Stimulated activated CD8-positive, alpha-beta memory T cell treated with anti-CD3 and anti-CD28 coated beads, Interleukin-15, amount 100 ng/mL, for 4 hours (primary cell): Measurements from ENCODE around the gene DPF3.

ENCODE experiments used
- DNase-seq, 2 donors: peaks; one replicate each; pipeline ENCODE4 v3.0.0-alpha.2; 2020; ENCODE audit warnings: low read depth in 2 of 2

Gene DPF3

GRCh38 chr14:72893636-72894322 lies at the start of gene DPF3:
TSS of gene DPF3 (minus strand) at chr14:72894101. CDS start at chr14:72894088, 13 bp downstream.
- DNase-seq: peak; percentile 85 to 87

GRCh38 chr14:72942934-72943333 lies 49.0 kb upstream of the DPF3 start:
- DNase-seq: no peak

DNA sequence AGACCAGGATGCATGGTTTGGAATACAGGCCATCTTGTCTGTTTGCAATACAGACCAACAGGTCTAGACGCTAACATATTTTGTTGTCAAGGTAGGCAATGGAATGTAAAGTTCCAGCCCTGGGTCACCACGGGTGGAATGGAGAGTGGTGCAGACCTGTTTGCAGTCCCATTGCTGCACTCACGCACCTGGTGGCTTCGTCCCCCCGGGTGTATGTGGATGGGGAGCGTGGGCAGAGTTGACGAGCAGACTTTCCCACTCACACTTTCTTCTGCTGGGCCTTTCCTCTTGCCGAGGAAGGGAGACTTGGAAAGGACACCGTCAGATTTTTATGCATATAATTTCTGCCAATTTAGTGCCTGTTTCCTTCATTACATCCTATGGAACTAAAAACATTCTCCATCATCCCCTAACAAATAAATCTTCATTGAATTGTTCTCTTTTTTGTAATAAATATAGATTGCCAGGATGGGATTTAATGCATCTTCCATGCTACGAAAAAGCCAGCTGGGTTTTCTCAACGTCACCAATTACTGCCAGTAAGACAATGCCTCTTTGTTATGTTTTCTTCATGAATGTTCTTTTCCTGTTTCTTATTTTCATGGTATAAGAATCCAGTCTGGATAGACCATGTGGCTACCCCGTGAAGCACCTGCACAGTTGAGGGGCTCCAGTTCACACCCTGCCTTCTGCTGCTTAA lies 47.5 kb upstream of the DPF3 start:
- DNase-seq: no peak

- no peak for DNase-seq
Observed at GRCh38 chr14:72939630-72940029, 45.7 kb upstream of the DPF3 start.

DNA sequence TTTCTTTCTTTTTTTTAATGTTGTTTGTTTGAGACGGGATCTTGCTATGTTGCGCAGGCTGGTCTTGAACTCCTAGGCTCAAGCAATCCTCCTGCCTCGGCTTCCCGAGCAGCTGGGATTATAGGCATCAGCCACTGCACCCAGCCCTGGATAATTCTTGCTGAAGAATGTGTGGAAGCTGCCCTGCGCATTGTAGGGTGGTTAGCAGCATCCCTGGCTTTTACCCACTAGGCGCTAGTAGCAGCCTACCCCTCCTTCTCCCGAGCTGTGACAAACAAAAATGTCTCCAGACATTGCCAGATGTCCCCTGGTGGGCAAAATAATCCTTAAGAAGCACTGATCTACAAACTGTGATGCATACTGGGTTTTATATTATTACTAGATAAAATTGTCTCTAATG lies 39.0 kb upstream of the DPF3 start:
- DNase-seq: no peak

DNA sequence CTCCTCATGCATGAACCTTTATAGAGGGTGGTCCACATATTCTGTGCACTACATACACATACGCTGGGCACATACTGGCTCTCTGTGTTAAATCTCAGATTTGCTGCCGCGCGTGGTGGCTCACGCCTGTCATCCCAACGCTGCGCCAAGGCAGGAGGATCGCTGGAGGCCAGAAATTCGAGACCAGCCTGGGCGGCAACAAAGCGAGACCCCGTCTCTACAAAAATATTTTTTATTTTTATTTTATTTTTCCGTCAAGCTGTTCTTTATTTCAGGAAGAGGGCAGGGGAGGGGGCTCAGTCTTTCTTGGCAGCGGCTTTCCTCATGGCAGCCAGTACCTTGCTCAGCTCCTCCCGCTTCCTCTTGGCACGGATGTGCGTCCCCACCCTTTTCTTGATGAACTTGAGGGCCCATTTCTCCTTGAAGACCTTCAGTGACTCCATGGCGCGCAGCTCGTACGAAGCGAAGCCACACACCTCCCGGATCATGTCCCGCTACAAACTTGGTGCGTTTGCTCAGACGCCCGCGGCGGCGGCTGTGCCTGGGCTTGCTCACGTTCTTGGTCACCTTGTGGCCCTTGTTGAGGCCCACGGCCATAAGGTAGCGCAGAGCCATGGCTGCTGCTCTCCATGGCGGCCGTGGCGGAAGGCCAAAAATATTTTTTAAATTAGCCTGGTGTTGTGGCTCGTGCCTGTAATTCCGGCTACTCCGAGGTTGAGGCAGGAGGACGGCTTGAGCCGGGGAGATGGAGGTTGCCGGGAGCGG lies 35.6 kb upstream of the DPF3 start:
- DNase-seq: no peak

DNA sequence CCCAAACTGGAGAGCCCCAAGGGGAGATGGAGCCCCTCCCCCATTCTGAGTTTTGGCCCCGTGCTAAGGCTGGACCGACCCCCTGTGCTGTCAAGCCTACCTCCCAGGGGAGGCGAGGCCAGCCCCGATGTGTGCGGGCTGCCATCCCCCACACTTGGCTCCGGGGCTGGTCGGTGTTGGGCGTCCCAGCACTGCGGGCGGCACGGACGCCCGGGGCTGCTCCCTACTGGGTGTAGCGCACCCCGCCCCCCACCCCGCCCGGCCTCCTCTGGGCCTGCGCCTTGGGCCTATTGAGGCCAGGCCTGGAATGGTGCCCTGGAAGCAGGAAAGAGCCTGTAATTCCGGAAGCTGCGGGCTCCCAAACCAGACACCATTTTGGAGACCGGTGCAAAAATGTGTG lies 35.0 kb upstream of the DPF3 start:
- DNase-seq: no peak

DNA sequence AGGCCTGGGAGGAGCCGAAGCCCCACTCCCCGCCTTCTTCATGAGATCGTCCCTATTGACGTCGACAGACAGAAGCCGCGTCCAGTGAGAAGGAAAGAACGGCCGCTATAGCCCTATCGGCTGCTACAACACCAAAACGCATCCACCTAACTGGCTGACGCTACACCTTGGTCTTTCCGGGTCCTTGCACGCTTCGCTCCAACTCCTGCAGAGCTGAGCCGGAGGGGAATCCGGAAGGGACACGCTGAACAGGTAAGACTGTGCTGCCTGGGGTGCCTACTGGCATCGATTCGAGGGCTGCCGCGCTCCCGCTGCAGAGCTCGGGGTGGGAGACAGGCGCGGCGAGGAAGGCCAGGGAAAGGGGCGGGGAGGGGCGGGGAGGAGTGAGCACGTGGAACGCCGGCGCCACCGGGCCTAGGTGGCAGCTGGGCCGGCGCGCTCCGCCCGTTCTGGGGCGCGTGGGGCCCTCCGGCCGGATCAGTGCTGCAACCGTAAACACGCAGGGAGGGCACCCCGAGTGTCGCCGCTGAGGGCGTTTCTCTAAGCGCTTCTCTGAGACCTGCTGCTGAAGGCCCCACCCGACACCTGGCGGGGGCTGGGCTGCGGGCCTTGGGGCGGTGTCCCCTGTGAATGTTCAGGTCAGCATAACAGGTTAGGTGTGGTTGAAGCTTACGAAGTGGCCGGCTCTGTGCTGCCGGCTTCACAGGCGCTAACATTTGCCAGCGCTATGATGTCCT lies 32.6 kb upstream of the DPF3 start, which contains the start of gene DCAF4:
Gene DCAF4, plus strand, starts transcription at position 173 of the 737 bp plus-strand sequence. CDS start 11,515 bp downstream, outside the sequence.
- peak; percentile 85 to 94 for DNase-seq

DNA sequence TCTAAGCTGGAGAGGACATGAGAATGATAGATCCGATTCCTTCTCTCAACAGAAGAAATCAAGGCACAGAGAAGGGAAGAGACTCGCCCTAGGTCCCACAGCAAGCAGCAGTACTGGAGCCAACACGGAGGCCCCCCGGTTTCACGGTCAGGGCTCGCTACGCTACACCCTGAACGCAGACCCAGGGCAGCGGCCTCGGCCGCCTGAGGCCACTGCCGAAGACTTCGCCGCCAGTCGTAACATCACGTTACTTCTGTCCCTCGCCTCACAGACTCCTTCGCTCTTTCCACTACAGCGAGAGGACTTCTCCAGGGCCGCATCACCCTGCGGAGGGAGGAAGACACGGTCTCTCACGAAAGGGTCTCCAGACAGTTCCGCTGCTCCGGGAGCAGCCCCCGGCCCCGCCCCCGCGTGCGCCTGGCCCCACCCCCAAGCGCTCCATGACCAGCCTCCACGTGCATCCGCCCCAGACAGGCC lies 32.0 kb upstream of the DPF3 start:
- DNase-seq: no peak

DNA sequence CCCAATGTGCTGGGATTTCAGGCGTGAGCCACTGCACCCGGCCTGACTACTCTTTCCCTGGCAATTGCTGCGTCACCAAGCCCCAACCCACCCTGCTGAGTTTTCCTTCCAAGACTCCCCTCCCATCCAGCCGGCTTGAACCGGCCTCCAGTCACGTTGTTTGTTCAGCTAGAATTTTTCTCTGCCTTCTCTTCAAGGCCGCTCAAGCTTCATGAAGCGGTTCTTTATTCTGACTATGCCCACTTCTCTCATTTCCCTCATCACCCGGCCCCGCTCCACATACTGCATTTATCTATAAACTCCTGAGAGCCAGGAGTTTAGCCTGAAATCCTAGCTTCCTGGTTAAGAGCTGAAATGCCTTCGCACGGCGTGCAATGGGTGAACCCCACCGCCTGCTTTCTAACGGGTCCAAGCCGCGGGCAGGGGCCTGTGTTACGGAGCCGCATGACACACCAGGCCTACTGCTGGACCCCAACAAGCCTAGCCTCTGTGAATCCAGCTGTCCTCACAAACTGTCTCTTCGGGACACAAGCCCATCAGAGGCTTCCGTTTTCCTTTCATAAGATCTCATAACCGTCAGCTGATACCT lies 31.4 kb upstream of the DPF3 start:
- no peak for DNase-seq

DNA sequence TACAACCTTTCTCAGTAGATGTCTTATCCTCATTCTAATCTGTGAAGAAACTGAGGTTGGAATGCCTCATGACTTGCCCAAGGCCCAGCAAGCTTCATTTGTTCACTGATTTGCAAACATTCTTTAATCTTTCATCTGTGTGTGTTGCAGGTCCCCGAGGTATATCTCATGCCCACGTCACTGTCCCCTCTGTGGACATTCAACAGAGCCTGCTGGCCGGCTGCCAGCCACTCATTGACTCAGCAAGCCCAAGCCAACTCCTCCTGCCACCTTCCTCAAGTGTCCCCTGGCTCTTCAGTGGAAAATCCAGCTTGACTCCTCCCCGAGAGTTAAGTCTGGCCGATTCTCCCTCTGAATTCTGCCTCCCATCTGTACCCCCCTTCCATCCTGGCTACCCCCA lies 30.4 kb upstream of the DPF3 start:
- DNase-seq: no peak

GRCh38 chr14:72921396-72921795 lies 27.5 kb upstream of the DPF3 start:
- no peak for DNase-seq

GRCh38 chr14:72920008-72920407 lies 26.1 kb upstream of the DPF3 start:
- DNase-seq: no peak

DNA sequence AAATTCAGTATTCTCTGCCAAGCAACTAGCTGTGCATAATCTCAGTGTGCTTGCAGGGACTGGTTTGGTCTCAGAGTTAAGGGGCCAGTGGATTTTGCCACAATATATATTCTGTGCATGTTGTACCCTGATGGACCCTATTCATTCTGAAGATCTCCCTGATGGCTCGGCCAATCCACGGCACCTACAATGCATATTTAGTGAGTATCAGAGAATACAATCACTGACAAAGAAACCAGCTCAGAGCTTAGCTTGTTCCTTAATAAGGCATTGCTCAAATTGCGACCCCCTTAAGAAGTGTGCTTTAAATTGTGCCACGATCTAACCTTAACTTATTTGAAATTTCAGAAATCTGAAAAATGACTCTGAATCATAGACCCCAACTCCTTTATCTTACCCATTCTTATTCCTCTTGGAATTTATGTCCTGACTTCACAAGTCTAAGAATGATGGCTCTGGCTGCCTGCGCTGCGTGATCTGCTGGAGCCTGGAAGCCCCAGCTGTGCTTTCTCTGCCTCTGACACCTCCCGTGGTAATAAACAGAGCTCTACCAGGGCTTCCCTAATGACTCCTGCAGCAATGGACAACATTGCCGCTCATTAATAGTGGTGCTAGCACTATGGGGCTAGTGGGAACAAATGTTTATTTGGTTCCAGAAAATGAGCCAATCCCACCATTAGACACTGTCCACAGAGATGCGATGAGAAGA lies 23.3 kb upstream of the DPF3 start:
- no peak for DNase-seq

DNA sequence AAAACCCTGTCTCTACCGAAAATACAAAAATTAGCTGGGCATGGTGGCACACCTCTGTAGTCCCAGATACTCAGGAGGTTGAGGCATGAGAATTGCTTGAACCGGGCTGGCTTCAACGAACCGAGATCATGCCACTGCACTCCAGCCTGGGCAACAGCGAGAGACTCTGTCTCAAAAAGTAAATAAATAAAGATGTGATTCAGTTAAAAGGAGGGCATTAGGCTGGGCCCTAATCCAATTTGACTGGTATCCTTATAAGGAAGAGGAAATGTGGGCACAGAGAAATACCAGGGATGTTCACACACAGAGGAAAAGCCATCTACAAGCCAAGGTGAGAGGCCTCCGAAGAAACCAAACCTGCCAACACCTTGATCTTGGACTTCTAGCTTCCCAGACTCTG lies 22.3 kb upstream of the DPF3 start:
- DNase-seq: no peak

DNA sequence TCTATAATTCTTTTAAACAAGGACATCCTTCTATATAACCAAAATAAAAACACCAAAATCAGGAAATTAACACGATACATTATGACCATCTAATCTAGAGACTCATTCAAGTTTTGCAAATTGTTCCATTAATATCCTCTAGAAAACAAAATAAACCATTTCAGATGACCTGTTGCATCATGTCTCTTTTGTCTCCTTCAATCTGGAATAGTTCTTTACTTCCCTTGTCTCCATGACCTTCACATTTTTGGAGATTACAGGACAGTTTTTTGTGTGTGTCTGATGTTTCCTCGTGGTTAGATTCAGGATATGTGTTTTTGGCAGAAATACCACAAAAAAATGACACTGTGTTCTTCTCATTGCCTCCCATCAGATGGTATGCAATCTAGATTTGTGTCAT lies 19.9 kb upstream of the DPF3 start:
- DNase-seq: no peak

DNA sequence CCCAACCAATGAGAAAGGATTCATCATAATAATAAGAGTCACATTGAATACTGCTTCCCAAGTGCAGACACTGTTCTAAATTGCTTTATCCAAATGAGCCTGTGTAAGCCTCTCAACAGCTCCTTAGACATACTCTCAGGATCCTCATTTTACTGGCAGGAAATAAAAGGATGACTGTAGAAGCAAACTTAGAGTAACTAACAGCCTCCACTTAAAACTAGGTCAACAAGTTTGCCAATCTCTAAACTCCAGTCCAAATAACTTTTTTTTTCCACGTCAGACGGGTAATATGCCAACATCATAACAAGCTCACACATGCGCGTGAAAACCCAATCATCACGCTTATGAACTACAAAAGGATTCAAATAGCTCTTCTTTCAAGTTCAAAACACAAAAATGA lies 15.3 kb upstream of the DPF3 start:
- no peak for DNase-seq

- no peak for DNase-seq
Observed at GRCh38 chr14:72907886-72908285, 14.0 kb upstream of the DPF3 start.

- DNase-seq: no peak
Observed at GRCh38 chr14:72906879-72907278, 13.0 kb upstream of the DPF3 start.

DNA sequence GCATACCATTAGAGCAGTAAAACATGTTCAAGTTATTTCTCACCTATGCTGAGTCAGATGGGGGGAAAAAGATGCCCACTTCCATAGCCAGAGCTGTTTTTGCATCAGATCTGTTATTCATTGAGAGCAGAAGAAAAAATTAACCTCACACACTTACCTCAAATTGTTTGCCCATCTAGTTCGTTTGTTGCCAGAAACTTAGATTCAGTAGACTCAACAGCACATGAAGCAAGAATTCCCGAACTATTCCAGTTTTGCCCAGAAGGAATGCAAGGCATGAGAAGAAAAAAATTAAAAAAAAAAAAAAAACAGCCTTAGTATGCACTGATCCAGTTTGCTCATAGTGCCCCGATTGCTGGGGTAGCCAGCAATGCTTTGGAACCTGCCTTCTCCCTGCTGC lies 12.4 kb upstream of the DPF3 start:
- DNase-seq: no peak
